HG03097 (cell line): ENCODE data around the gene TEX2.
"Not testable (repeated sequence)": the region's sequence is repeated elsewhere in the genome, so short reads cannot be mapped to it uniquely, and the experiment has no call there.

Source experiments
- ATAC-seq: cut with Tn5 transposase; IDR thresholded peaks from one replicate; pipeline ENCODE4 v1.9.1; 2021; ENCODE audit not compliant: unreplicated experiment, low FRiP score

TEX2 gene

GRCh38 chr17:64187093-64187895 lies 75.8 kb downstream of the TEX2 start:
- no peak for ATAC-seq

GRCh38 chr17:64186171-64187092 lies 76.6 kb downstream of the TEX2 start:
- no peak for ATAC-seq

- not testable (repeated sequence) for ATAC-seq
Observed at GRCh38 chr17:64185557-64185956, 77.5 kb downstream of the TEX2 start.

GRCh38 chr17:64185101-64185500 lies 78.0 kb downstream of the TEX2 start:
- ATAC-seq = no peak

GRCh38 chr17:64183815-64184214 lies 79.2 kb downstream of the TEX2 start:
- ATAC-seq = no peak

GRCh38 chr17:64182325-64183012 lies 80.6 kb downstream of the TEX2 start:
- ATAC-seq = no peak

GRCh38 chr17:64180089-64181073 lies 82.7 kb downstream of the TEX2 start:
- no peak for ATAC-seq

- ATAC-seq = not testable (repeated sequence)
Observed at GRCh38 chr17:64179024-64179423, 84.0 kb downstream of the TEX2 start.

- no peak for ATAC-seq
Observed at GRCh38 chr17:64178011-64178825, 84.8 kb downstream of the TEX2 start.

GRCh38 chr17:64177311-64178010 lies 85.6 kb downstream of the TEX2 start:
- no peak for ATAC-seq

- ATAC-seq = no peak
Observed at GRCh38 chr17:64176556-64176955, 86.5 kb downstream of the TEX2 start.

GRCh38 chr17:64174686-64175456 lies 88.2 kb downstream of the TEX2 start:
- no peak for ATAC-seq

- ATAC-seq = no peak
Observed at GRCh38 chr17:64173646-64174045, 89.4 kb downstream of the TEX2 start.

GRCh38 chr17:64172510-64172909 lies 90.5 kb downstream of the TEX2 start:
- no peak for ATAC-seq

GRCh38 chr17:64171041-64171440 lies 92.0 kb downstream of the TEX2 start:
- no peak for ATAC-seq

- ATAC-seq = no peak
Observed at GRCh38 chr17:64170286-64170685, 92.8 kb downstream of the TEX2 start.

GRCh38 chr17:64167666-64168065 lies 95.4 kb downstream of the TEX2 start:
- not testable (repeated sequence) for ATAC-seq

- ATAC-seq = no peak
Observed at GRCh38 chr17:64166876-64167275, 96.2 kb downstream of the TEX2 start.
